GM18951 (cell line): ENCODE data around the gene DBNL.

Experiments used
- POLR2A ChIP-seq: IDR thresholded peaks from 4 replicates; pipeline ENCODE4 v1.6.1; 2011; ENCODE audit warnings: mild to moderate bottlenecking; ENCODE audit not compliant: insufficient read length, insufficient read depth; ENCODE audit errors: extremely low read depth
- in situ Hi-C: fragments of 300-500 bp; cut with MboI; formaldehyde crosslinking; loops from one replicate; pipeline ENCODE4 v1.12.0; 2022; ENCODE audit warnings: low sequenced_read_pairs, mixed read lengths, inconsistent platforms; ENCODE audit not compliant: unreplicated experiment

The DBNL gene

GRCh38 chr7:44085546-44085945, 41.0 kb downstream of the DBNL start:
- no peak for TF ChIP-seq POLR2A
- in situ Hi-C loops = no loop called here

- in situ Hi-C loops = no loop called here
Observed at GRCh38 chr7:44086627-44087026, 42.1 kb downstream of the DBNL start.

GRCh38 chr7:44087911-44088838, 43.7 kb downstream of the DBNL start:
- in situ Hi-C loops = no loop called here

More at GRCh38 chr7:44086627-44087026, 42.1 kb downstream of the DBNL start:
- TF ChIP-seq POLR2A = no peak

GRCh38 chr7:44093102-44093641, 48.7 kb downstream of the DBNL start:
- TF ChIP-seq POLR2A = no peak
- in situ Hi-C loops = no loop called here

More at GRCh38 chr7:44087911-44088838, 43.7 kb downstream of the DBNL start:
- TF ChIP-seq POLR2A = no peak

GRCh38 chr7:44094365-44094764, 49.9 kb downstream of the DBNL start:
- in situ Hi-C loops = no loop called here
- TF ChIP-seq POLR2A = no peak

- in situ Hi-C loops = no loop called here
- no peak for TF ChIP-seq POLR2A
Observed at GRCh38 chr7:44094883-44095592, 50.5 kb downstream of the DBNL start.

- in situ Hi-C loops = no loop called here
- TF ChIP-seq POLR2A = no peak
Observed at GRCh38 chr7:44095781-44096180, 51.3 kb downstream of the DBNL start.

GRCh38 chr7:44096326-44096881, 51.9 kb downstream of the DBNL start:
- no peak for TF ChIP-seq POLR2A
- in situ Hi-C loops = no loop called here

GRCh38 chr7:44097064-44097932, 52.8 kb downstream of the DBNL start:
- in situ Hi-C loops = no loop called here
- TF ChIP-seq POLR2A = no peak

GRCh38 chr7:44098092-44099068, 53.9 kb downstream of the DBNL start:
- TF ChIP-seq POLR2A = no peak
- in situ Hi-C loops = no loop called here

GRCh38 chr7:44099669-44100068, 55.2 kb downstream of the DBNL start:
- no peak for TF ChIP-seq POLR2A
- in situ Hi-C loops = no loop called here
